B cell (primary cell): ENCODE measurements around the gene FBXO9. TPM values are rescaled to one million over a fixed set of nuclear protein-coding genes. Genes with fewer than 3 reads are reported as not detected.

Experiments
- ATAC-seq: fragments of 200-7000 bp; cut with Tn5 transposase; one replicate; pipeline ENCODE4 v1.10.0; 2021; ENCODE audit warnings: low read depth, mild to moderate bottlenecking, moderate number of reproducible peaks, moderate library complexity
- CTCF ChIA-PET: fragments of 350-600 bp; sonication (Branson Sonifier 250); formaldehyde crosslinking; loops from one replicate; lab custom pipeline; 2021; ENCODE audit warnings: antibody characterized with exemption, inconsistent platforms; lab: Charles Lee
- POLR2A ChIA-PET: fragments of 350-600 bp; sonication (Branson Sonifier 250); formaldehyde crosslinking; loops from one replicate; lab custom pipeline; 2021; ENCODE audit warnings: antibody characterized with exemption; lab: Charles Lee
- DNase-seq: peaks from one replicate; pipeline ENCODE4 v3.0.0; 2013
- H2AFZ ChIP-seq: 2 replicates; pipeline ENCODE4 v1.6.1; 2012; ENCODE audit warnings: mild to moderate bottlenecking, low read depth, low read length; ENCODE audit not compliant: insufficient read depth, poor library complexity, severe bottlenecking
- H3K27ac ChIP-seq, 2 donors: 1 replicate in 1 of 2; 2 replicates in 1 of 2; pipeline ENCODE4 v1.5.1; 2012 to 2013; ENCODE audit warnings: low read length in 2 of 2, mild to moderate bottlenecking in 2 of 2, moderate library complexity in 1 of 2
- H3K27me3 ChIP-seq, 4 experiments: fragments of 200-600 bp in 1 of 4; sonication (generic) in 1 of 4; replicated peaks in 1 of 4; 1 replicate in 2 of 4; 2 replicates in 2 of 4; pipeline versions ENCODE4 v1.6.1 to v1.7.0; 2013 to 2016; ENCODE audit warnings: low read length in 3 of 4, mild to moderate bottlenecking in 2 of 4, mixed read lengths in 1 of 4, moderate library complexity in 1 of 4; ENCODE audit not compliant: insufficient read depth in 4 of 4, control insufficient read depth in 3 of 4; ENCODE audit errors: control extremely low read depth in 1 of 4
- H3K36me3 ChIP-seq, 2 experiments: replicated peaks in 1 of 2; 1 replicate in 1 of 2; 2 replicates in 1 of 2; pipeline versions ENCODE4 v1.6.1 to v1.7.1; 2013; ENCODE audit warnings: low read length in 1 of 2; ENCODE audit not compliant: insufficient read depth in 2 of 2, control insufficient read depth in 1 of 2; ENCODE audit errors: control extremely low read depth in 1 of 2, extremely low read depth in 1 of 2
- H3K4me1 ChIP-seq, 2 donors: fragments of 200-600 bp in 1 of 2; sonication (generic) in 1 of 2; 1 replicate in 1 of 2; 2 replicates in 1 of 2; pipeline versions ENCODE4 v1.5.1 to v1.6.1; 2013 to 2017; ENCODE audit warnings: low read length in 2 of 2; ENCODE audit not compliant: control insufficient read depth in 2 of 2, insufficient read depth in 2 of 2
- H3K4me2 ChIP-seq: replicated peaks from 2 replicates; pipeline ENCODE3; 2012; ENCODE audit warnings: mild to moderate bottlenecking, low read depth, low read length; ENCODE audit not compliant: poor library complexity, severe bottlenecking
- H3K4me3 ChIP-seq, 5 experiments: fragments of 200-600 bp in 1 of 5; sonication (generic) in 1 of 5; 1 replicate in 3 of 5; 2 replicates in 2 of 5; pipeline versions ENCODE4 v1.5.1 to v1.7.0; 2011 to 2016; ENCODE audit warnings: low read length in 4 of 5, mild to moderate bottlenecking in 4 of 5, low read depth in 2 of 5, control low read depth in 1 of 5, moderate library complexity in 1 of 5; ENCODE audit not compliant: insufficient read depth in 1 of 5; ENCODE audit errors: control extremely low read depth in 1 of 5, extremely low read depth in 1 of 5
- H3K79me2 ChIP-seq: fragments of 200-600 bp; sonication (generic); one replicate; pipeline ENCODE4 v1.6.0; 2016; ENCODE audit warnings: low read length; ENCODE audit not compliant: control insufficient read depth, insufficient read depth
- H3K9ac ChIP-seq: fragments of 200-600 bp; sonication (generic); 2 replicates; pipeline ENCODE4 v1.6.1; 2017; ENCODE audit warnings: mild to moderate bottlenecking, low read length, moderate library complexity
- H3K9me3 ChIP-seq, 3 donors: one replicate each; pipeline versions ENCODE4 v1.6.1 to v1.7.1; 2013; ENCODE audit warnings: low read length in 2 of 3; ENCODE audit not compliant: control insufficient read depth in 2 of 3, insufficient read depth in 1 of 3; ENCODE audit errors: control extremely low read depth in 1 of 3
- H4K20me1 ChIP-seq: 2 replicates; pipeline ENCODE4 v1.6.0; 2012; ENCODE audit warnings: mild to moderate bottlenecking, low read length; ENCODE audit not compliant: insufficient read depth, control insufficient read depth, poor library complexity, severe bottlenecking
- H3K27ac Mint-ChIP-seq: one replicate; pipeline ENCODE4 v1.8.0; 2021; ENCODE audit warnings: mixed read lengths
- H3K27me3 Mint-ChIP-seq: one replicate; pipeline ENCODE4 v1.8.0; 2021; ENCODE audit warnings: mixed read lengths
- H3K4me1 Mint-ChIP-seq: one replicate; pipeline ENCODE4 v1.8.0; 2021; ENCODE audit warnings: mixed read lengths
- H3K4me3 Mint-ChIP-seq: one replicate; pipeline ENCODE4 v1.8.0; 2021; ENCODE audit warnings: mixed read lengths
- H3K9me3 Mint-ChIP-seq: one replicate; pipeline ENCODE4 v1.8.0; 2022; ENCODE audit warnings: mixed read lengths; ENCODE audit not compliant: insufficient read depth
- CTCF ChIP-seq: fragments of 200-600 bp; IDR thresholded peaks from one replicate; pipeline ENCODE4 v1.8.0; 2022; ENCODE audit warnings: antibody characterized with exemption, mild to moderate bottlenecking
- EZH2 ChIP-seq: IDR thresholded peaks from 2 replicates; pipeline ENCODE4 v1.6.1; 2012; ENCODE audit warnings: borderline replicate concordance, low read depth, mild to moderate bottlenecking, moderate library complexity, low read length; ENCODE audit not compliant: insufficient read depth, poor library complexity, severe bottlenecking
- WGBS: methylation state at CpG from one replicate; pipeline ENCODE4 v1.1.5; 2013; ENCODE audit warnings: missing lambda C conversion rate; ENCODE audit not compliant: insufficient coverage; 5-methylcytosine and 5-hydroxymethylcytosine counted together
- intact Hi-C: fragments of 100-400 bp; cut with micrococcal nuclease; formaldehyde crosslinking; loops from one replicate; pipeline ENCODE4 v1.10.0; 2022
- polyA plus RNA-seq: library from polyadenylated mRNA; depleted of rRNA; stranded (reverse); fragments of >200 nt; gene quantifications from 2 replicates; pipeline ENCODE4 v1.2.3, GENCODE V29; 2012
- total RNA-seq, 2 donors: library from RNA; stranded (reverse); fragments of 120-200 nt in 1 of 2; gene quantifications; 1 replicate in 1 of 2; 2 replicates in 1 of 2; pipeline versions ENCODE4 v1.2.3 to v1.2.4, GENCODE V29; 2013 to 2022

Gene FBXO9
- total and polyA plus RNA-seq, 2 donors (not counting 1 experiment from before 2014, with no cell fraction given) = 105 TPM

GRCh38 chr6:53080813-53081212 lies 15.6 kb downstream of the FBXO9 start:
- Histone ChIP-seq H3K9me3 (no peaks in the 10 kb centered on the region), H3K4me1 (no peaks in the 10 kb centered on the region), H3K27me3 (no peaks in the 10 kb centered on the region), H3K27ac (no peak overlapping the region), H3K9ac (no peak overlapping the region), H3K79me2 (peaks cover 4% of the 10 kb centered on the region), H3K4me3 (no peak overlapping the region), H3K4me2 (no peak overlapping the region), H2AFZ (no peak overlapping the region), H4K20me1 (no peaks in the 10 kb centered on the region), H3K36me3 (peaks cover 0 to 75% of the 10 kb centered on the region in 2 experiments)
- CTCF ChIA-PET = interaction anchor here (1.6 kb wide), 1 partner anchor 12 kb away, joined by 3 read pairs; no protein-coding TSS in a partner anchor
- Mint-ChIP-seq H3K4me3 (no peak overlapping the region), H3K9me3 (no peaks in the 10 kb centered on the region), H3K27me3 (no peaks in the 10 kb centered on the region), H3K27ac (no peak overlapping the region), H3K4me1 (no peaks in the 10 kb centered on the region)
- intact Hi-C loops = no loop called here
- TF ChIP-seq EZH2 = no peak
- POLR2A ChIA-PET = no interaction called here
- ATAC-seq (no peak), DNase-seq (no peak)
- no CpG with 5 or more reads among the region's 1 CpG for WGBS

- Histone ChIP-seq H3K27ac (no peak overlapping the region), H3K36me3 (peaks cover 10 to 72% of the 10 kb centered on the region in 2 experiments), H3K27me3 (no peaks in the 10 kb centered on the region), H3K9ac (no peak overlapping the region), H3K79me2 (no peaks in the 10 kb centered on the region), H3K4me3 (no peak overlapping the region), H2AFZ (no peak overlapping the region), H3K4me2 (no peak overlapping the region), H4K20me1 (no peaks in the 10 kb centered on the region), H3K4me1 (no peaks in the 10 kb centered on the region), H3K9me3 (no peaks in the 10 kb centered on the region)
- ATAC-seq = no peak
- TF ChIP-seq EZH2 (no peak), CTCF (no peak)
- Mint-ChIP-seq H3K27ac (no peak overlapping the region), H3K4me1 (no peaks in the 10 kb centered on the region), H3K4me3 (no peak overlapping the region), H3K27me3 (no peaks in the 10 kb centered on the region), H3K9me3 (no peaks in the 10 kb centered on the region)
- intact Hi-C loops = no loop called here
- no peak for DNase-seq
- POLR2A ChIA-PET = no interaction called here
- WGBS = no CpG with 5 or more reads among the region's 2 CpGs
- CTCF ChIA-PET = interaction anchor here (0.7 to 1.1 kb wide), 2 partner anchors 91 to 440 kb away, joined by 3 read pairs; partner anchors contain the start of gene GSTA4
These were observed 21.1 kb downstream of the FBXO9 start for GRCh38 chr6:53086302-53086701.
